HepG2 (cell line): ENCODE data around the gene TNIP1. TPM values are rescaled to one million over a fixed set of nuclear protein-coding genes. Genes with fewer than 3 reads are reported as not detected.

Experiments used
- BRF2 ChIP-seq: sonication (generic); formaldehyde crosslinking; IDR thresholded peaks from 2 replicates; pipeline ENCODE4 v1.8.1; 2022; ENCODE audit warnings: mild to moderate bottlenecking, missing genetic modification reagents
- DZIP1 ChIP-seq: sonication (generic); formaldehyde crosslinking; IDR thresholded peaks from 2 replicates; pipeline ENCODE4 v1.5.0; 2020; ENCODE audit warnings: mild to moderate bottlenecking, missing genetic modification reagents
- FLYWCH1 ChIP-seq: sonication (generic); formaldehyde crosslinking; IDR thresholded peaks from 2 replicates; pipeline ENCODE4 v1.8.1; 2023; ENCODE audit warnings: mild to moderate bottlenecking, missing genetic modification reagents
- HBP1 ChIP-seq: IDR thresholded peaks from 2 replicates; pipeline ENCODE4 v1.6.1; 2016; ENCODE audit warnings: low read depth, control low read depth
- MYPOP ChIP-seq: sonication (generic); formaldehyde crosslinking; IDR thresholded peaks from 2 replicates; pipeline ENCODE4 v1.8.1; 2023; ENCODE audit warnings: mild to moderate bottlenecking, moderate library complexity, missing genetic modification reagents
- PLSCR1 ChIP-seq: sonication (generic); formaldehyde crosslinking; IDR thresholded peaks from 2 replicates; pipeline ENCODE4 v1.5.0; 2020; ENCODE audit warnings: missing genetic modification reagents, mild to moderate bottlenecking, borderline replicate concordance
- RORA ChIP-seq: sonication (generic); formaldehyde crosslinking; IDR thresholded peaks from 2 replicates; pipeline ENCODE4 v1.5.0; 2020; ENCODE audit warnings: mild to moderate bottlenecking, missing genetic modification reagents, moderate library complexity
- SRF ChIP-seq: IDR thresholded peaks from 2 replicates; pipeline ENCODE4 v1.6.1; 2011; ENCODE audit warnings: mild to moderate bottlenecking, low read depth, low read length, moderate library complexity
- THAP11 ChIP-seq: IDR thresholded peaks from 2 replicates; pipeline ENCODE4 v1.6.1; 2016; ENCODE audit warnings: missing biosample characterization, missing genetic modification reagents
- TRIM22 ChIP-seq: fragments of 450-650 bp; IDR thresholded peaks from 2 replicates; pipeline ENCODE4 v1.6.1; 2017
- ZFP36L1 ChIP-seq: sonication (generic); formaldehyde crosslinking; IDR thresholded peaks from 2 replicates; pipeline ENCODE4 v1.8.0; 2022; ENCODE audit warnings: mild to moderate bottlenecking, missing genetic modification reagents, moderate library complexity
- ZNF468 ChIP-seq: sonication (generic); formaldehyde crosslinking; IDR thresholded peaks from 2 replicates; pipeline ENCODE4 v1.8.0; 2022; ENCODE audit warnings: mild to moderate bottlenecking, moderate library complexity, missing genetic modification reagents
- ZNF510 ChIP-seq: sonication (generic); formaldehyde crosslinking; IDR thresholded peaks from 2 replicates; pipeline ENCODE4 v1.4.0; 2020; ENCODE audit warnings: low read depth, mild to moderate bottlenecking, missing genetic modification reagents
- ZNF569 ChIP-seq: sonication (generic); formaldehyde crosslinking; IDR thresholded peaks from 2 replicates; pipeline ENCODE4 v1.5.0; 2020; ENCODE audit warnings: mild to moderate bottlenecking, missing genetic modification reagents, moderate library complexity, borderline replicate concordance
- ZNF652 ChIP-seq: IDR thresholded peaks from 2 replicates; pipeline ENCODE4 v1.6.1; 2016; ENCODE audit warnings: low read depth, borderline replicate concordance
- ZNF792 ChIP-seq: IDR thresholded peaks from 2 replicates; pipeline ENCODE4 v1.6.1; 2016
- polyA plus RNA-seq, 8 experiments: library from polyadenylated mRNA; depleted of rRNA in 3 of 8; stranded (reverse) in 7 of 8; unstranded in 1 of 8; fragments of >200 nt; fragmentation: Illumina TruSeq in 4 of 8; extraction: Trizol in 4 of 8; gene quantifications; 2 replicates each; pipeline versions ENCODE4 v1.2.1 to v1.2.3, GENCODE V29; 2011 to 2016; ENCODE audit warnings: low read depth in 4 of 8, missing spikeins in 1 of 8, mixed read lengths in 1 of 8; ENCODE audit not compliant: insufficient read depth in 1 of 8
- total RNA-seq, 5 experiments: library from RNA; depleted of rRNA; stranded (reverse); fragments of >200 nt; fragmentation: Illumina TruSeq; extraction: Trizol; gene quantifications; 2 replicates each; pipeline ENCODE4 v1.2.3, GENCODE V29; 2016; ENCODE audit warnings: low read depth in 1 of 5

TNIP1 gene
- total and polyA plus RNA-seq, 2 of the 13 experiments (the other 11 are each of a cell fraction or from before 2014, with no cell fraction given) = 26.2 to 45.9 TPM

GRCh38 chr5:151080613-151081430, at the start of gene TNIP1 (continued):
- TF ChIP-seq BRF2 (CRISPR knock-in tag) (no peak), RORA (no peak), ZNF510 (CRISPR knock-in tag) (no peak; the same call in 1 of the 2 replicates), ZNF652 (no peak), THAP11 (CRISPR knock-in tag) (peak; percentile 74), SRF (no peak), HBP1 (peak; percentile 85), FLYWCH1 (CRISPR knock-in tag) (no peak), MYPOP (CRISPR knock-in tag) (no peak; the same call in 1 of the 2 replicates), ZNF569 (CRISPR knock-in tag) (no peak), DZIP1 (CRISPR knock-in tag) (0 out of 2 replicates have a peak, but pooled peaks have one; percentile 75), PLSCR1 (no peak; the same call in 1 of the 2 replicates), ZNF468 (CRISPR knock-in tag) (0 out of 2 replicates have a peak, but pooled peaks have one; percentile 78), ZFP36L1 (CRISPR knock-in tag) (peak; percentile 59; the same call in 1 of the 2 replicates), ZNF792 (CRISPR knock-in tag) (peak; percentile 48; the same call in 1 of the 2 replicates), TRIM22 (no peak)
